ENCODE data around the gene SWSAP1. TPM values are rescaled to one million over a fixed set of nuclear protein-coding genes. Genes with fewer than 3 reads are reported as not detected.

SWSAP1 gene
- total and polyA plus RNA-seq, 9 of the 15 experiments (the other 6 are each of a cell fraction or from before 2014, with no cell fraction given), result 0.18 to 2.8 (median 1.7) TPM

GRCh38 chr19:11361037-11361770 lies 13.3 kb upstream of the SWSAP1 start:
- DNase-seq (ENCODE audit: extremely low read depth in 1 of 4, low spot score in 3 of 4), result peak; percentile 92 to 93 (median 92)
- Histone ChIP-seq H2AFZ (ENCODE audit: low read depth, low read length) (peak overlapping the region; percentile 12), H3K4me2 (ENCODE audit: insufficient read depth, low read length) (peak overlapping the region; percentile 34), H3K27me3 (ENCODE audit: control insufficient read depth in 2 of 2, insufficient read depth in 2 of 2, low read length in 2 of 2) (no peaks in the 10 kb centered on the region), H3K4me1 (replicated peaks in 1 of 2; ENCODE audit: control insufficient read depth in 2 of 2, insufficient read depth in 2 of 2, low read length in 2 of 2) (peaks cover 11 to 49% of the 10 kb centered on the region in 2 experiments; a peak in 4 of 5 replicates), H3K9ac (ENCODE audit: insufficient read depth in 1 of 2, low read depth in 2 of 2, low read length in 2 of 2) (peak overlapping the region in 1 of 2 experiments; percentile 88; a peak in 2 of 4 replicates), H3K9me1 (ENCODE audit: control insufficient read depth, insufficient read depth, low read length) (peaks cover 4% of the 10 kb centered on the region), H3K79me2 (ENCODE audit: control insufficient read depth, insufficient read depth, low read length) (no peaks in the 10 kb centered on the region), H3K36me3 (ENCODE audit: control insufficient read depth, insufficient read depth, low read length) (peaks cover 4% of the 10 kb centered on the region; the same call in 1 of the 3 replicates), H3K4me3 (no peak overlapping the region), H3K27ac (ENCODE audit: extremely low read depth, low read depth, low read length) (no peak overlapping the region), H4K20me1 (replicated peaks; ENCODE audit: control insufficient read depth, insufficient read depth, low read length) (no peaks in the 10 kb centered on the region; the same call in 1 of the 2 replicates), H3K9me3 (replicated peaks; ENCODE audit: control insufficient read depth, insufficient read depth, low read depth, low read length) (no peaks in the 10 kb centered on the region)
- WGBS (ENCODE audit: insufficient coverage, low coverage, missing lambda C conversion rate), result 31% methylated on average over 33 of the region's 43 CpGs
- peak; percentile 97 for ATAC-seq
- BruUV-seq (replicated peaks), result no TSS peak
- POLR2A ChIA-PET, result interaction anchor here (0.6 to 4.4 kb wide), 8 partner anchors 9 to 1700 kb away, joined by 3 to 36 read pairs (median 4); partner anchors contain the start of genes CCDC159, SWSAP1 and TMEM205
- intact Hi-C loops (cut with micrococcal nuclease) (no loop called here), in situ Hi-C loops (cut with MboI) (no loop called here)
- CTCF ChIA-PET (ENCODE audit: low intra/inter-chr PET ratio), result no interaction called here
- FAIRE-seq, result peak; percentile 98
- no peak for TF ChIP-seq ZNF561 (CRISPR knock-in tag; conservative IDR thresholded peaks at IDR 0.05)
- TF ChIP-seq ZNF707 (CRISPR knock-in tag; conservative IDR thresholded peaks at IDR 0.05), result no peak
- no peak for TF ChIP-seq ZNF551 (CRISPR knock-in tag; IDR thresholded peaks at IDR 0.05)
- peak; percentile 94 for TF ChIP-seq REST (IDR thresholded peaks at IDR 0.05; ENCODE audit: borderline replicate concordance)
- TF ChIP-seq REST (CRISPR knock-in tag; IDR thresholded peaks at IDR 0.05; ENCODE audit: low read depth), result peak; percentile 84; the same call in 1 of the 2 replicates
- peak; percentile 70; the same call in 1 of the 2 replicates for TF ChIP-seq ZNF263 (CRISPR knock-in tag; IDR thresholded peaks at IDR 0.05; ENCODE audit: borderline replicate concordance)
- TF ChIP-seq NUFIP1 (IDR thresholded peaks at IDR 0.05; ENCODE audit: partially characterized antibody), result no peak
- TF ChIP-seq MIER1 (IDR thresholded peaks at IDR 0.05; ENCODE audit: low read depth), result 0 out of 2 replicates have a peak, but pooled peaks have one; percentile 55
- no peak for TF ChIP-seq JUND (IDR thresholded peaks at IDR 0.05; ENCODE audit: borderline replicate concordance, low read depth, low read length)
- no peak for TF ChIP-seq JUND (tag; IDR thresholded peaks at IDR 0.05; ENCODE audit: borderline replicate concordance, low read depth, low read length)
- TF ChIP-seq TAF9B (IDR thresholded peaks at IDR 0.05; ENCODE audit: partially characterized antibody), result no peak
